H9 (cell line): ENCODE measurements around the gene MAD1L1. TPM values are rescaled to one million over a fixed set of nuclear protein-coding genes. Genes with fewer than 3 reads are reported as not detected.

Experiments used
- DNase-seq: peaks from one replicate; pipeline ENCODE4 v3.0.0-alpha.2; 2017
- H2AFZ ChIP-seq: one replicate; pipeline ENCODE4 v1.6.1; 2013; ENCODE audit warnings: mild to moderate bottlenecking, low read length, control low read depth, moderate library complexity
- H2AK5ac ChIP-seq: 2 replicates; pipeline ENCODE4 v1.6.1; 2013; ENCODE audit warnings: low read length, control low read depth, mixed read lengths; ENCODE audit not compliant: insufficient read length
- H2BK120ac ChIP-seq: one replicate; pipeline ENCODE4 v1.6.1; 2013; ENCODE audit warnings: low read depth, mild to moderate bottlenecking, low read length, control low read depth, inconsistent platforms; ENCODE audit not compliant: poor library complexity, severe bottlenecking
- H2BK12ac ChIP-seq: 2 replicates; pipeline ENCODE4 v1.6.1; 2013; ENCODE audit warnings: low read length, control low read depth, mixed read lengths, low read depth; ENCODE audit not compliant: insufficient read length
- H2BK15ac ChIP-seq: 2 replicates; pipeline ENCODE4 v1.6.1; 2013; ENCODE audit warnings: low read depth, low read length, control low read depth
- H2BK20ac ChIP-seq: one replicate; pipeline ENCODE4 v1.6.1; 2013; ENCODE audit warnings: low read depth, mild to moderate bottlenecking, low read length, control low read depth, inconsistent platforms; ENCODE audit not compliant: poor library complexity, severe bottlenecking
- H2BK5ac ChIP-seq: 2 replicates; pipeline ENCODE4 v1.6.1; 2013; ENCODE audit warnings: low read length, control low read depth, mixed read lengths; ENCODE audit not compliant: insufficient read length
- H3K14ac ChIP-seq: 2 replicates; pipeline ENCODE4 v1.6.1; 2013; ENCODE audit warnings: low read length, control low read depth; ENCODE audit not compliant: insufficient read depth
- H3K18ac ChIP-seq: 2 replicates; pipeline ENCODE4 v1.6.1; 2013; ENCODE audit warnings: low read depth, mild to moderate bottlenecking, mixed read lengths, low read length, control low read depth; ENCODE audit not compliant: insufficient read length
- H3K23ac ChIP-seq: 2 replicates; pipeline ENCODE4 v1.6.1; 2013; ENCODE audit warnings: low read length, control low read depth, mixed read lengths, low read depth; ENCODE audit not compliant: insufficient read length
- H3K23me2 ChIP-seq: 2 replicates; pipeline ENCODE4 v1.6.1; 2013; ENCODE audit warnings: low read depth, mild to moderate bottlenecking, mixed read lengths, low read length, control low read depth; ENCODE audit not compliant: insufficient read length, poor library complexity, severe bottlenecking
- H3K27ac ChIP-seq: 2 replicates; pipeline ENCODE4 v1.5.1; 2013; ENCODE audit warnings: low read length, control low read depth, mixed read lengths, low read depth; ENCODE audit not compliant: insufficient read length
- H3K27me3 ChIP-seq: 2 replicates; pipeline ENCODE4 v1.6.1; 2013; ENCODE audit warnings: low read length, control low read depth, inconsistent platforms; ENCODE audit not compliant: insufficient read depth
- H3K4ac ChIP-seq: 2 replicates; pipeline ENCODE4 v1.6.1; 2013; ENCODE audit warnings: low read depth, mild to moderate bottlenecking, control low read depth, inconsistent platforms, low read length, moderate library complexity
- H3K4me1 ChIP-seq: 2 replicates; pipeline ENCODE4 v1.6.1; 2013; ENCODE audit warnings: low read length, control low read depth, inconsistent platforms; ENCODE audit not compliant: insufficient read depth
- H3K4me2 ChIP-seq: 2 replicates; pipeline ENCODE4 v1.6.1; 2013; ENCODE audit warnings: low read length, control low read depth, mixed read lengths; ENCODE audit not compliant: insufficient read length, insufficient read depth
- H3K56ac ChIP-seq: 2 replicates; pipeline ENCODE4 v1.6.1; 2013; ENCODE audit warnings: low read depth, mild to moderate bottlenecking, mixed read lengths, low read length, control low read depth; ENCODE audit not compliant: insufficient read length
- H3K79me1 ChIP-seq: 2 replicates; pipeline ENCODE4 v1.6.1; 2013; ENCODE audit warnings: low read depth, mild to moderate bottlenecking, moderate library complexity, low read length, control low read depth, inconsistent platforms; ENCODE audit not compliant: insufficient read depth, poor library complexity, severe bottlenecking
- H3K79me2 ChIP-seq: 2 replicates; pipeline ENCODE4 v1.6.1; 2013; ENCODE audit warnings: low read length, control low read depth, inconsistent platforms; ENCODE audit not compliant: insufficient read depth
- H3K9ac ChIP-seq: 2 replicates; pipeline ENCODE4 v1.6.1; 2013; ENCODE audit warnings: low read length, control low read depth, mixed read lengths; ENCODE audit not compliant: insufficient read length; ENCODE audit errors: extremely low read depth
- H3K9me3 ChIP-seq: one replicate; pipeline ENCODE4 v1.6.1; 2013; ENCODE audit warnings: low read depth, low read length, inconsistent platforms; ENCODE audit not compliant: control insufficient read depth
- H3T11ph ChIP-seq: one replicate; pipeline ENCODE4 v1.6.1; 2013; ENCODE audit warnings: mild to moderate bottlenecking, low read length, control low read depth, inconsistent platforms
- H4K20me1 ChIP-seq: one replicate; pipeline ENCODE4 v1.6.1; 2013; ENCODE audit not compliant: control insufficient read depth, insufficient read length, insufficient read depth
- H4K5ac ChIP-seq: 2 replicates; pipeline ENCODE4 v1.6.1; 2013; ENCODE audit warnings: low read depth, mild to moderate bottlenecking, mixed read lengths, low read length, control low read depth; ENCODE audit not compliant: insufficient read length
- H4K8ac ChIP-seq: replicated peaks from 2 replicates; pipeline ENCODE4 v1.6.1; 2013; ENCODE audit warnings: low read length, control low read depth, mixed read lengths, low read depth; ENCODE audit not compliant: insufficient read length
- H4K91ac ChIP-seq: 2 replicates; pipeline ENCODE4 v1.6.1; 2013; ENCODE audit warnings: low read depth, mild to moderate bottlenecking, moderate library complexity, mixed read lengths, low read length, control low read depth; ENCODE audit not compliant: insufficient read length
- H3K27ac Mint-ChIP-seq, 3 experiments: 2 replicates in 2 of 3; 3 replicates in 1 of 3; pipeline ENCODE4 v1.8.0; 2020 to 2021; ENCODE audit warnings: mixed read lengths in 3 of 3, mild to moderate bottlenecking in 1 of 3, moderate library complexity in 1 of 3
- H3K27me3 Mint-ChIP-seq: 2 replicates; pipeline ENCODE4 v1.8.0; 2021; ENCODE audit warnings: low read depth, mild to moderate bottlenecking, moderate library complexity, mixed read lengths
- H3K36me3 Mint-ChIP-seq, 3 experiments: 2 replicates in 2 of 3; 3 replicates in 1 of 3; pipeline ENCODE4 v1.8.0; 2020 to 2021; ENCODE audit warnings: low read depth in 3 of 3, mixed read lengths in 3 of 3; ENCODE audit not compliant: insufficient read depth in 1 of 3
- H3K4me1 Mint-ChIP-seq, 2 experiments: 2 replicates each; pipeline ENCODE4 v1.8.0; 2020; ENCODE audit warnings: mixed read lengths in 2 of 2
- H3K4me3 Mint-ChIP-seq, 2 experiments: 2 replicates in 1 of 2; 3 replicates in 1 of 2; pipeline ENCODE4 v1.8.0; 2020 to 2021; ENCODE audit warnings: mild to moderate bottlenecking in 2 of 2, mixed read lengths in 2 of 2, moderate library complexity in 1 of 2
- H3K9me3 Mint-ChIP-seq, 2 experiments: 2 replicates in 1 of 2; 3 replicates in 1 of 2; pipeline ENCODE4 v1.8.0; 2020; ENCODE audit warnings: mild to moderate bottlenecking in 2 of 2, mixed read lengths in 2 of 2, moderate library complexity in 1 of 2
- CTCF ChIP-seq: fragments of 200-600 bp; sonication (generic); conservative IDR thresholded peaks from 3 replicates; pipeline ENCODE4 v1.8.0; 2021; ENCODE audit warnings: antibody characterized with exemption, mild to moderate bottlenecking
- WGBS: extraction: QIAGEN DNeasy Blood & Tissue Kit; methylation state at CpG from one replicate; pipeline ENCODE4 v1.1.7; 2013; ENCODE audit warnings: missing lambda C conversion rate, low lambda C conversion rate, mixed read lengths; ENCODE audit not compliant: insufficient read length; ENCODE audit errors: extremely low coverage; 5-methylcytosine and 5-hydroxymethylcytosine counted together
- total RNA-seq: library from RNA; stranded (reverse); gene quantifications from 2 replicates; pipeline ENCODE4 v1.2.1, GENCODE V29; 2021

Gene MAD1L1
- total RNA-seq, 1 experiment from 2014 or later = 39.0 TPM

DNA sequence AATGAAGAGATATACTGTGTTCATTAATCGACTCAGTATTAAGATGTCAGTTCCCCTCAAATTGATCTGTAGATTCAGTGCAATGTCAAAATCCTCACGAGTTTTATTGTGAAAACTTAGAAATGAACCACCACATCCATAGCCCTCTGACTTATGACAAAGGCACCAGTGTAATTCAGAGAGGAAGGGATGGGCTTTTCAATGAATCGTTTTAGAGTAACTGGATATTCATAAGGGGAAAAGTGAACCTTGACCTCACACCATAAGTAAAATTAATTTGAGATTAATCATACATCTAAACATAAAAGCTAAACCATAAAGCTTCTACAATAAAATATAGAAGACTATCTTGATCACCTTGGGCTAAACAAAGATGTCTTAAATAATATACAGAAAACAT is 434.6 kb downstream of the MAD1L1 start:
- H3K36me3 Mint-ChIP-seq = peaks cover 0 to 26% (median 8%) of the 10 kb centered on the region in 3 experiments; a peak in 4 of 7 replicates
- DNase-seq = no peak
- Histone ChIP-seq H2BK120ac (no peak overlapping the region), H4K91ac (no peak overlapping the region), H3K18ac (no peak overlapping the region), H4K20me1 (no peaks in the 10 kb centered on the region), H3K9ac (no peak overlapping the region), H3K79me1 (no peaks in the 10 kb centered on the region), H3K4me2 (no peak overlapping the region), H3T11ph (no peak overlapping the region), H3K56ac (no peak overlapping the region), H2BK15ac (no peak overlapping the region), H4K5ac (no peak overlapping the region), H3K23ac (no peak overlapping the region), H2BK20ac (no peak overlapping the region), H3K4me1 (no peaks in the 10 kb centered on the region), H2BK5ac (no peak overlapping the region), H3K23me2 (no peaks in the 10 kb centered on the region), H3K4ac (no peak overlapping the region), H4K8ac (no peak overlapping the region), H2AK5ac (no peak overlapping the region), H2BK12ac (no peak overlapping the region), H3K9me3 (peaks cover 9% of the 10 kb centered on the region), H3K27me3 (no peaks in the 10 kb centered on the region), H3K27ac (no peak overlapping the region), H3K14ac (no peak overlapping the region), H2AFZ (no peak overlapping the region), H3K79me2 (no peaks in the 10 kb centered on the region)
- no peaks in the 10 kb centered on the region for H3K4me1 Mint-ChIP-seq
- peaks cover 51 to 53% of the 10 kb centered on the region in 2 experiments for H3K9me3 Mint-ChIP-seq
- no peak for TF ChIP-seq CTCF
- WGBS = no CpG with 5 or more reads among the region's 3 CpGs
- H3K27ac Mint-ChIP-seq = no peak overlapping the region
- no peak overlapping the region for H3K4me3 Mint-ChIP-seq
- H3K27me3 Mint-ChIP-seq = peaks cover 20% of the 10 kb centered on the region
